Nasal cavity respiratory epithelium epithelial cell of viscerocranial mucosa (primary cell): Measurements from ENCODE around the gene GNAS. TPM values are rescaled to one million over a fixed set of nuclear protein-coding genes. Genes with fewer than 3 reads are reported as not detected.

Source experiments
- total RNA-seq: library from RNA; depleted of rRNA; stranded (reverse); fragments of >200 nt; gene quantifications from 2 replicates; pipeline ENCODE4 v1.2.3, GENCODE V29; 2014

GNAS gene
- 226 and 567 TPM in 2 replicates for total RNA-seq

DNA sequence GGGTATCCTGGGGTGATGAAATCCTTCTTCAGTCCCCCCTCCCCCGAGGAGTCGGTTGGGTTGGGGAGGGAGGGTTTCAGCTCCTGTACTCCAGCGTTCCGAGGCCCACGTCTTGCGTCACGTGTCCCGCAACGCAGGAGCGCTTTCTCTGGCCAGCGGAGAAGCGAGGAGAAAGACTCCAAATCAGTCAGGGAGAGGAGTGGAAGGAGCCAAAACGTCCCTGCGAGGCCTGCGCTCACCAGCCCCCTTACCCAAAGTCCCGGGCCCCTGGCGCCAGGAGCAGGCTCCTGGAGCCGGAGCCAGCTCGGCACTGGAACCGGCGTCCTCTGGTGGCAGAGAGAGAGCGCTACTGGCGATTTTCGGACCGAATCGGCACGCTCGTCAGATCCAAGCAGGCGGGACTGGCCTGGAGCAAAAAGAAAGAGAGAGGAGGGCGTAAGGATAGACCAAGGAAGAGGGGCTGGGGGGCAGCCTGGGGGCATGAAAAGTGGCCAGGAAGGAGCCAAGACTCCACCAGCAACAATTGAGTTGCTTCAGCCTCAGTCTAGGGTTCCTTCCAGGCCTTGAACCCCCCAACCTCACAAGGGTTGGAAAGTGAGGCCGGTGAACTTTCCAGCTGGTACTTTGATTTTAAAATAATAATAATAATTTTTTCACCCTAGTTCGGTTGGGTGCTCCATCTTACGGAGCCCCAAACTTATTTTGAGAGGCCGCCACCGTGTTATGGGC lies at the start of gene GNAS:
GNAS (plus strand) TSS at position 174 of the 729 bp plus-strand sequence.

DNA sequence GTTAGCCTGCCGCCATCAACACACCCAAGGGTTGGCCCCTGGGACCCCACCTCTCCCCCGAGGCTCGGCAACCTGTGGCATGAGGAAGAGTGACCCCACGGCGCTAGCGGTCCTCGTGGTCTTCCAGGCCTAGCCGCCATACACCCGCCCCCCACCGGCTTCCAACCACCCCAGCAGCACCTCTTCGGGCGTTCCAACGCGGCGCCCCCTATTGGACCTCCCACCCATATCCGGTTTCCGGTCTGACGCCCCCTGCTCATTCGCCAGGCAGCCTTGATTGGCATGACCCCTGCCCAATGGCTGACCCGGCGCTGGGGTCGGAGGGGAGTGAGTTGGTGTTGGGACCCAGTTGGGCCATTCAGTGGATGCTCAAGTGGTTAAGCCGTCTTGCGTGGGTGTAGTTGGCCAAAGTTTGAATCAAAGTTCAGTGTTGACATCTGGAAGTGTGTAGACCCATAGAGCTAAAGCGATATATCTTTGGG lies 1.8 kb upstream of the GNAS start, which contains the start of gene GNAS-AS1:
GNAS-AS1 (minus strand) TSS at position 210 of the 482 bp plus-strand sequence.

Other genes starting within 250 kb of the GNAS start
- gene STX16, start 201.4 kb upstream of the GNAS start, total RNA-seq = 51.9 and 99.9 TPM in 2 replicates
- 17.4 and 21.6 TPM in 2 replicates for gene NPEPL1, start 159.9 kb upstream of the GNAS start, total RNA-seq
- gene GNAS-AS1, start 1.8 kb upstream of the GNAS start, total RNA-seq = under 0.01 and 0.28 TPM in 2 replicates
- 28.4 and 61.2 TPM in 2 replicates for gene NELFCD, start 128.5 kb downstream of the GNAS start, total RNA-seq
- 57.4 and 119 TPM in 2 replicates for gene CTSZ, start 154.5 kb downstream of the GNAS start, total RNA-seq
- not detected in 2 replicates for gene TUBB1, start 166.7 kb downstream of the GNAS start, total RNA-seq
- gene ATP5F1E, start 179.6 kb downstream of the GNAS start, total RNA-seq = 25.9 and 28.4 TPM in 2 replicates
- gene PRELID3B, start 190.1 kb downstream of the GNAS start, total RNA-seq = 107 and 193 TPM in 2 replicates